Parathyroid adenoma (tissue), 2 donors: ENCODE data around the gene MANBA.

Experiments
- H2AFZ ChIP-seq: fragments of 300-600 bp; sonication (generic); one replicate; pipeline ENCODE4 v1.7.0; 2017; ENCODE audit warnings: antibody characterized with exemption, mild to moderate bottlenecking
- H3K27ac ChIP-seq: fragments of 300-600 bp; sonication (generic); one replicate; pipeline ENCODE4 v1.7.0; 2017
- H3K27me3 ChIP-seq: fragments of 300-600 bp; sonication (generic); one replicate; pipeline ENCODE4 v1.7.0; 2017; ENCODE audit warnings: low read length; ENCODE audit not compliant: control insufficient read depth, insufficient read depth
- H3K36me3 ChIP-seq: fragments of 300-600 bp; sonication (generic); one replicate; pipeline ENCODE4 v1.7.0; 2017; ENCODE audit warnings: low read length; ENCODE audit not compliant: control insufficient read depth, insufficient read depth
- H3K4me1 ChIP-seq: fragments of 300-600 bp; sonication (generic); one replicate; pipeline ENCODE4 v1.7.0; 2017; ENCODE audit warnings: control low read depth
- H3K4me2 ChIP-seq: fragments of 300-600 bp; sonication (generic); one replicate; pipeline ENCODE4 v1.7.0; 2017; ENCODE audit warnings: low read length
- H3K4me3 ChIP-seq: fragments of 300-600 bp; sonication (generic); one replicate; pipeline ENCODE4 v1.7.0; 2017; ENCODE audit warnings: low read depth, low read length
- H3K79me2 ChIP-seq: fragments of 300-600 bp; sonication (generic); one replicate; pipeline ENCODE4 v1.7.0; 2017; ENCODE audit warnings: control low read depth
- H3K9ac ChIP-seq: fragments of 300-600 bp; sonication (generic); one replicate; pipeline ENCODE4 v1.7.0; 2017; ENCODE audit warnings: mild to moderate bottlenecking
- H3K9me3 ChIP-seq: fragments of 300-600 bp; sonication (generic); one replicate; pipeline ENCODE4 v1.7.0; 2017; ENCODE audit warnings: low read length; ENCODE audit not compliant: control insufficient read depth
- CTCF ChIP-seq: fragments of 300-600 bp; sonication (generic); IDR thresholded peaks from one replicate; pipeline ENCODE4 v1.7.0; 2017; ENCODE audit warnings: antibody characterized with exemption, mild to moderate bottlenecking
- donor health status: primary hyperparathyroidism.

Gene MANBA

GRCh38 chr4:102787944-102788343 is 27.2 kb upstream of the MANBA start:
- Histone ChIP-seq H3K79me2 (no peaks in the 10 kb centered on the region), H3K27ac (no peak overlapping the region), H3K4me3 (no peak overlapping the region), H3K4me1 (no peaks in the 10 kb centered on the region), H3K9ac (no peak overlapping the region), H3K36me3 (no peaks in the 10 kb centered on the region), H3K27me3 (no peaks in the 10 kb centered on the region), H2AFZ (no peak overlapping the region), H3K9me3 (no peaks in the 10 kb centered on the region), H3K4me2 (no peak overlapping the region)
- TF ChIP-seq CTCF: no peak

GRCh38 chr4:102787096-102787881 is 26.5 kb upstream of the MANBA start:
- Histone ChIP-seq H3K36me3 (no peaks in the 10 kb centered on the region), H3K9me3 (no peaks in the 10 kb centered on the region), H3K4me1 (no peaks in the 10 kb centered on the region), H3K27ac (no peak overlapping the region), H3K79me2 (no peaks in the 10 kb centered on the region), H3K4me2 (no peak overlapping the region), H2AFZ (no peak overlapping the region), H3K9ac (no peak overlapping the region), H3K4me3 (no peak overlapping the region), H3K27me3 (no peaks in the 10 kb centered on the region)
- TF ChIP-seq CTCF: no peak

GRCh38 chr4:102786279-102786678 is 25.5 kb upstream of the MANBA start:
- Histone ChIP-seq H3K27ac (no peak overlapping the region), H3K27me3 (no peaks in the 10 kb centered on the region), H3K4me3 (no peak overlapping the region), H2AFZ (no peak overlapping the region), H3K36me3 (no peaks in the 10 kb centered on the region), H3K4me1 (no peaks in the 10 kb centered on the region), H3K79me2 (no peaks in the 10 kb centered on the region), H3K9ac (no peak overlapping the region), H3K4me2 (no peak overlapping the region), H3K9me3 (no peaks in the 10 kb centered on the region)
- TF ChIP-seq CTCF: no peak

GRCh38 chr4:102783006-102783405 is 22.2 kb upstream of the MANBA start:
- Histone ChIP-seq H3K9ac (no peak overlapping the region), H3K9me3 (no peaks in the 10 kb centered on the region), H3K36me3 (no peaks in the 10 kb centered on the region), H2AFZ (no peak overlapping the region), H3K4me2 (no peak overlapping the region), H3K27me3 (no peaks in the 10 kb centered on the region), H3K27ac (no peak overlapping the region), H3K4me3 (no peak overlapping the region), H3K79me2 (no peaks in the 10 kb centered on the region), H3K4me1 (no peaks in the 10 kb centered on the region)
- TF ChIP-seq CTCF: no peak

GRCh38 chr4:102781570-102781969 is 20.8 kb upstream of the MANBA start:
- TF ChIP-seq CTCF: no peak
- H3K27me3 ChIP-seq: no peaks in the 10 kb centered on the region

More at GRCh38 chr4:102781570-102781969, 20.8 kb upstream of the MANBA start:
- Histone ChIP-seq H3K79me2 (no peaks in the 10 kb centered on the region), H3K36me3 (no peaks in the 10 kb centered on the region), H3K9me3 (no peaks in the 10 kb centered on the region), H3K9ac (no peak overlapping the region), H2AFZ (no peak overlapping the region), H3K27ac (no peak overlapping the region), H3K4me3 (no peak overlapping the region), H3K4me1 (no peaks in the 10 kb centered on the region), H3K4me2 (no peak overlapping the region)
